LNCAP (cell line): ENCODE measurements around the gene RPS2.

ENCODE experiments used
- TF ChIP-seq, protein P1 (sequence below): fragments of 450-650 bp; IDR thresholded peaks from 2 replicates; pipeline ENCODE4 v1.5.1; 2017; ENCODE audit warnings: mild to moderate bottlenecking

Gene RPS2

DNA sequence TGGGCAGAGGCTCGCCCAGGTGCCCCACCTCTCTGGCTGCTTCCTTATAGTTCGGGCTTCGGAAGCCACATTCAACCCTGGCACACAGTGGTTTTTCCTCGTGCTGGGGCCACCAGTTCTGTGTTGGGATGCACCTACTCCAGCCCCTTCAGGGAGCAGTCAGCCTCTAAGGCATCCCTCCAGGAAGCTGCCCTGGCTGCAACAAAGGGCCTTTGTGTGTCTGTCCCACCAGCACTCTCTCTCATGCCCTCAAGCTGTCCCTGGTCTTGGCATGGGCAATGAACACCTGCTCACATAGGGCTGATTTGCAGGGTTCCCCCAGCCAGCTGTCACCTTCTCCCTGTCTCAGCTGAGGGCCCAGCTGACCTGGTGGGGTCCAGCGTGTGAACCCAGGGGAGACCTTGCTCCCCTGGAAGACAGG is 17.4 kb upstream of the RPS2 start:
- TF ChIP-seq, protein P1, sequence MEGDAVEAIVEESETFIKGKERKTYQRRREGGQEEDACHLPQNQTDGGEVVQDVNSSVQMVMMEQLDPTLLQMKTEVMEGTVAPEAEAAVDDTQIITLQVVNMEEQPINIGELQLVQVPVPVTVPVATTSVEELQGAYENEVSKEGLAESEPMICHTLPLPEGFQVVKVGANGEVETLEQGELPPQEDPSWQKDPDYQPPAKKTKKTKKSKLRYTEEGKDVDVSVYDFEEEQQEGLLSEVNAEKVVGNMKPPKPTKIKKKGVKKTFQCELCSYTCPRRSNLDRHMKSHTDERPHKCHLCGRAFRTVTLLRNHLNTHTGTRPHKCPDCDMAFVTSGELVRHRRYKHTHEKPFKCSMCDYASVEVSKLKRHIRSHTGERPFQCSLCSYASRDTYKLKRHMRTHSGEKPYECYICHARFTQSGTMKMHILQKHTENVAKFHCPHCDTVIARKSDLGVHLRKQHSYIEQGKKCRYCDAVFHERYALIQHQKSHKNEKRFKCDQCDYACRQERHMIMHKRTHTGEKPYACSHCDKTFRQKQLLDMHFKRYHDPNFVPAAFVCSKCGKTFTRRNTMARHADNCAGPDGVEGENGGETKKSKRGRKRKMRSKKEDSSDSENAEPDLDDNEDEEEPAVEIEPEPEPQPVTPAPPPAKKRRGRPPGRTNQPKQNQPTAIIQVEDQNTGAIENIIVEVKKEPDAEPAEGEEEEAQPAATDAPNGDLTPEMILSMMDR = no peak

DNA sequence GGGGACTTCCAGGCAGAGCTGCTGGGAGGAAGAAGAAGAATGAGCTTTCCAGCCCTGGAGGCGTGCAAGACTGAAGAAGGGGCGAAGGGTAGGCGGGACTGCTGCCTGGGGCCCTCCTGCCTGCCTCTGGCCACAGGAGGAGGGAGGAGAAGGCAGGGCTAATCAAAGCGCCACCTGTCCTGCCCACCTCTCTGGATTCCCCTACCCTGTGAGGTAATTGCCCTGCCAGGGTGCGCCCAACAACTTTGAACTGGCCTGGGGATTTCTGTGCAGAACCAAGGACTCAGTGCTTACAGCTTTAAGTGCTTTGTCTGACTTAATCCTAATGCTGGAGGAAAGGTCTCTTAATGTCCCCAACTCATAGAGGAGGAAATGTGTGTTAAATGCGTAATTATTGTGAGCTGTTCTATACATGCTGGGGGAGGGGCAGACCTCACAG is 16.8 kb upstream of the RPS2 start, which contains the start of gene NOXO1:
Gene NOXO1, minus strand, starts transcription at position 72 of the 439 bp plus-strand sequence. CDS start 290 bp downstream, outside the sequence.
- TF ChIP-seq, protein P1 = no peak

DNA sequence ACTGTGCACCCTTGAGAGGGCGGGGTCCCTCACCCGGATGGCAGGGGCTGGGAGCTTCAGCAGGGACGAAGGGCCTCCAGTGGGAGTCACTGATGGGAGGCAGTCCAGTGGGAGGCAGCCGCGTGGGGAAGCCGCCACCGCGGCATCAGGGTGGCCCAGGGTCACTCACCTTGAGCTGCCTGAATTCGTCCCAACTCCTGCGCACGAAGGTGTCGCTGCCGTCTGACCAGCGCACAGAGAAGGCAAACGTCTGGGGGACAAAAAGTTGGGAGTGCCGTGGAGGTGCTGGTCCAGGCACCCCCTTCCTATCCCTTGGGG is 16.1 kb upstream of the RPS2 start:
- TF ChIP-seq, protein P1 = no peak

DNA sequence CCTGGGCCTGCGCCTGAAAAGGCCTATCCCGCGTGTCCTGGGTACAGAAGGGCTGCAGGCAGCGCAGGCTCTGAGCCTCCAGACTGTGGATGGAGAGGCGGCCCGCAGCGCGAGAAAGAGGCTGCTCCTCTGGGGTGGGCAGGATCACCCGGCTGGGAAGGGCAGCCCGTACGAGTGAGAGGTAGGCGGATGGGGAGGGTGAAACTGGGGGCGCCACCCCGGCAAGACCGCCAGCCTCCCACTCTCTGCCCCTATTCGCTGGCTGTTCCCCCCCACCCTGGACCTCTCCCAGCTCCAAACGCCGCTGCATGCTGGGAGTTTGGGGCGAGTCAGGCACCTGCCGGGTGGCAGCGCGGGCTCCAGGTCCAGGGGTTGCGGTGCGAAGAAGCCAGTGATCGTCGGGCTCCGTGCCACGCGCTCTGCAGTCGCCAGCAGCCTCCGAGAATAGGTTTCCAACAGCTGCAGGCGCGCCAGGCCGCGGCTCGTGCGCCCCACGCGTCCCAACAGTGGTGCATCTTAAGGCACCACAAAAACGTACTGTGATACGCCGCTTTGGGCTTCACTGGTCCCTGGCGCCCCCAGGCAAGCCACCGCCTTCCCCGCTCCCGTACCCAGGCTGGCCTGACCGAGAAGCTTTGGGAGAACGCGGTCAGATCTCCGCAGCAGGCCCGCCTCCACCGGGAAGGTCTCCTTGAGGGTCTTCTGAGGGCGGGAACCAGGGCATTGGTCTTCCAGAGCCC is 15.6 kb upstream of the RPS2 start:
- TF ChIP-seq, protein P1 = no peak

DNA sequence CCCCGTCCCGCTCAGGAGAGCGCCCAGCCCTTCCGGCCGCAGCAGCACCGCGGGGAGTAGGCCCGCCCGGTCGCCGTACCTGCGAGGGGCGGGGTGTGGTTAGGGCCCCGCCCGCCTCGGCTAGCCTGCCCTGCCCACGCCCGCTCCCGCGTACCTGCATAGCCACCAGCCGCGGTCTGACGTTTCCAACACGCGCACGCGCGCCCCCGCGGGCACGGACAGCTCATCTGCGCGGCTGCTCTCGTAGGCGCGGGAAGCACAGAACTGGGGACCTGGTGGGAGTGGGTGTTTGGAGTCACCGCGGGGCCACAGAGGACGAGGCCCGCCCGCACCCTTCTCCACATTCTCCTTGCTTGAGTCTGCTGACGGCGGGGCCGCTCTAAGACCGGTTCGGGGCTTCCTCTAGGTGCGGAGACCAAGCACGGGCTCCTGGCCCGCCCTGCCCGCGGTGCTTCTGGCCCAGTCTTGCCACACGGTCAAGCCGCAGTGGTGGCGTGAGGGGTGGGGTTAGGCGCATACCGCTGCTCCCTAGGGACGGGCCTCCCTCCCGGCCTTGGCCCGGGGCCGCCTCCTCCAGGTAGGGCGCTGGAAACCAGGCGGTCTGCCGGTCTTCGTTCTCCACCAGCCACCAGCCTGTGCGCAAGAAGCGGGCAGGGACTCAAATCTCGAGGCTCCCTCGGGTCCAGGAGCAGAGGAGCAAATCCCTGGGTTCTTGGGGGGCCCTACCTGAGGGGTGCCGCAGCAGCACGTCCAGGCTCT is 14.8 kb upstream of the RPS2 start:
- TF ChIP-seq, protein P1 = no peak

DNA sequence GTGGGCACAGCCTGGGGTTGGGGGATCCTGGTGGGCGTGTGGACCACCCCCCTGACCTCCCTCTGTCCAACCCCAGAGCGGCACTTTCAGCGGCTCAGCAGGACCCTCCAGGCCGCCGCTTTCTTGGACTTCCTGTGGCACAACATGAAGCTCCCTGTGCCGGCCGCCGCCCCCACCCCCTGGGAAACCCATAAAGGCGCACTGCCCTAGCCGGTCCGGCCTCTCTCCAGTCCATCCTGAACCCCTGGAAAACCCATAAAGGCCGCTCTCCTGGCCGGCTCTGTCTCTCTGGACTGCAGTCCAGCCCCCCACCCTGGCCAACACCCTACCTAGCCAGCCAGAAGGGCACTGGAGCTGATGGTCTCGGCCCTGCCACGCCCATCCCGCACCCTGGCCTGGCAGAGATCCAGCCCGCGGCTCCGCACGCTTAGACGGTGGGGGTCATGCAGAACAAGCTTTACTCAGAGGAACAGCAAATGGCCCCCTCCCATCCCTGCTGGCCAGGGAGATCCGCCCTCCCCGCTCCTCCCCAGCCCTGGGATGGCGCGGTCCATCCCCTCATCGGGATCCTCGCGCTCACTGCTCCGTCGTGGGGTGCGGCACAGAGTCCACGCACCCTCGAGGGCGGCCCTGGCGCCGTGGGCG is 14.0 kb upstream of the RPS2 start:
- TF ChIP-seq, protein P1 = no peak

DNA sequence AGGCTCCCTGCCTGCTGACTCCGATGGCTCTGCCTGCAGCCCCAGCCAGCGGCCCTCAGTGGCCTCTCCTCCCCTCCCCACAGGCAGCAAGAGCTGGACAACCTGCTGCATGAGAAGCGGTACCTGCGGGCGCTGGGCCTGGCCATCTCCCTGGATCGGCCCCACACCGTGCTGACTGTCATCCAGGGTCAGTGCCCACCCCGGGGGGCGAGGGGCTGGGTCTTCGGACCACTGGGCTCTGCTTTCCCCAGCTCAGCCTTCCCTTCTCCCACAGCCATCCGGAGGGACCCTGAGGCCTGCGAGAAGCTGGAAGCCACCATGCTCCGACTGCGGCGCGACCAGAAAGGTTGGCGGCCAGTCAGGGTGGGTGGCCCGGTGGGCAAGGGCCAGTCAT is 13.2 kb upstream of the RPS2 start:
- TF ChIP-seq, protein P1 = no peak
